Naive B cell (primary cell): Measurements from ENCODE around the gene GPRIN3. TPM values are rescaled to one million over a fixed set of nuclear protein-coding genes. Genes with fewer than 3 reads are reported as not detected.

Experiments used
- ATAC-seq, 2 donors: fragments of 150-1000 bp; cut with Tn5 transposase; 2 replicates each; pipeline ENCODE4 v1.10.0; 2021; ENCODE audit warnings: low read depth in 2 of 2, mild to moderate bottlenecking in 2 of 2, moderate library complexity in 2 of 2
- DNase-seq: peaks from one replicate; pipeline ENCODE4 v3.0.0; 2022
- H3K27ac Mint-ChIP-seq, 6 donors: one replicate each; pipeline ENCODE4 v1.8.0; 2020 to 2022; ENCODE audit warnings: mild to moderate bottlenecking in 6 of 6, mixed read lengths in 6 of 6, moderate library complexity in 5 of 6, inconsistent platforms in 2 of 6
- H3K27me3 Mint-ChIP-seq, 3 donors: one replicate each; pipeline ENCODE4 v1.8.0; 2021 to 2022; ENCODE audit warnings: mixed read lengths in 3 of 3, mild to moderate bottlenecking in 1 of 3
- H3K36me3 Mint-ChIP-seq, 2 donors: one replicate each; pipeline ENCODE4 v1.8.0; 2020 to 2022; ENCODE audit warnings: mixed read lengths in 2 of 2, inconsistent platforms in 1 of 2, mild to moderate bottlenecking in 1 of 2
- H3K4me1 Mint-ChIP-seq, 3 donors: one replicate each; pipeline ENCODE4 v1.8.0; 2020 to 2022; ENCODE audit warnings: mixed read lengths in 3 of 3, inconsistent platforms in 1 of 3, mild to moderate bottlenecking in 1 of 3, moderate library complexity in 1 of 3
- H3K4me3 Mint-ChIP-seq, 8 donors: one replicate each; pipeline ENCODE4 v1.8.0; 2020 to 2022; ENCODE audit warnings: mild to moderate bottlenecking in 8 of 8, mixed read lengths in 8 of 8, moderate library complexity in 8 of 8, inconsistent platforms in 2 of 8
- H3K9me3 Mint-ChIP-seq, 7 donors: one replicate each; pipeline ENCODE4 v1.8.0; 2020 to 2022; ENCODE audit warnings: mixed read lengths in 7 of 7, mild to moderate bottlenecking in 5 of 7, inconsistent platforms in 2 of 7, moderate library complexity in 1 of 7
- polyA plus RNA-seq, 6 donors: library from polyadenylated mRNA; unstranded; fragments of 300-500 nt; fragmentation: Illumina TruSeq; gene quantifications; one replicate each; pipeline ENCODE4 v1.2.3, GENCODE V29; 2021; ENCODE audit warnings: low read depth in 6 of 6

GPRIN3 gene
- polyA plus RNA-seq, 6 donors from 2014 or later, result 0.06 to 0.16 TPM; not detected in 4

DNA sequence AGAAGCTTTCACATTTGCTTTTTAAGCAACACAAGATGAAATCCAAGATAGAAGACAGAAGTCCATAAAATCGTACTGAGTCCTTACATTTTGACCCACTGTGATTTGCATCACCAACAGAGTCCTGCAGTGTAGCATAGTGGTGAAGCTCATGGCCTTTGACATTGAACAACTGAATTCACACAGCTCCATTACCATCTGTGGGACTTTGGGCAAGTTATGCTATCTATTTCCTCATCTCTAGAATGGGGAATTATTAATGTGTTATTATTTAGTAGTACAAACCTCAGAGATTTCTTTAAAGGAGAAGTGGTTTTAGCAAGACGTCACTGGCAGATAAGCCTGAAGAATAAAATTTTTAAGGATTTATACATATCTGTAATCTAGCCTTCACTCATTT lies 10.7 kb downstream of the GPRIN3 start:
- H3K4me3 Mint-ChIP-seq, result no peak overlapping the region
- H3K27me3 Mint-ChIP-seq, result peaks cover 12 to 35% (median 12%) of the 10 kb centered on the region in 3 donors
- ATAC-seq (no peak), DNase-seq (no peak)
- H3K9me3 Mint-ChIP-seq, result peaks cover 0 to 2% (median 1%) of the 10 kb centered on the region in 7 donors
- peak overlapping the region in 1 of 6 donors; percentile 34 for H3K27ac Mint-ChIP-seq
- peaks cover 31 to 48% (median 41%) of the 10 kb centered on the region in 3 donors for H3K4me1 Mint-ChIP-seq
- no peaks in the 10 kb centered on the region for H3K36me3 Mint-ChIP-seq

DNA sequence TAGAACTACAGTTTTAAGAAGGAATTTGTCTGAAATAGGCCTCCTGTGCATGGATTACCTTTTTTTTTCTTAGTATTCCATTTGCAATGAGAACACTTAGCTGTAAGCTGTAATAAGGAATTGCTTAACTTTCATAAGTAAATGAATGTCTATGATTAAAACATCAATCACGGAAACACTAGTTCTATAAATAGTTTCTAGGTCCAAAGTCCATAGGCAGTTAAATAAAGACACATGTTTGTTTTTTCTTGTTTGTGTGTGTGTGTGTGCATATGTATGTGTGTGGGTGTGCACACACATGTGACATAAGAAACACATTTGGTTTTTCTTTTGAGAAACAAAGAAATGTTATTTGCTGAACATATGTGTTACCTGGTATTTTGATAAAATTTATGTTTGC lies 11.2 kb downstream of the GPRIN3 start:
- H3K4me3 Mint-ChIP-seq, result no peak overlapping the region
- H3K27me3 Mint-ChIP-seq, result peaks cover 17 to 35% (median 17%) of the 10 kb centered on the region in 3 donors
- H3K9me3 Mint-ChIP-seq, result peaks cover 0 to 5% (median 5%) of the 10 kb centered on the region in 7 donors
- H3K4me1 Mint-ChIP-seq, result peaks cover 31 to 48% (median 41%) of the 10 kb centered on the region in 3 donors
- H3K27ac Mint-ChIP-seq, result no peak overlapping the region
- ATAC-seq (no peak), DNase-seq (no peak)
- no peaks in the 10 kb centered on the region for H3K36me3 Mint-ChIP-seq

DNA sequence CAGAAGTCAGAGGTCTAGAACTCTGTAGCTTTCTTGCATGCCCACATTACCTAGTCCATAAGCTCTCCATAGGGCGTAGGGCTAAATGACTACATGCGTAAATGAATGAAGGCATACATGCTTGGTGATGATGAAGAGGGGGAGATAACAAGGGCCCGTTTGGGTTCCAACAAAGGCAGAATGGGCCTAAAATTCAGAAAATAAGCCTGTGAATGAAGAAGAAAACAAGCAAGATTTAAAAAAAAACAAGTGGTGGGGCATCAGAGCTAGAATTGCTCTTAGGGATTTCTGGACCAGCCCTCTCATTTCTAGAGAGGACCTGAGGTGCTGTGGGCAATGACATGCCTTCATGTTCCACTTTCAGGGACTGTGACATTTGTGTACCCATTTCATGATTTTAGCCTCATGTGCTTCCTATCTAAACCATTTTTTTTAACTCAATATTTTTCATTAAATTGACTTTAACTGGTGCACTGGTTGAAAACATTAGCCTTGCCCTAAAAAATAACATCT lies 12.1 kb downstream of the GPRIN3 start:
- H3K36me3 Mint-ChIP-seq, result no peaks in the 10 kb centered on the region
- DNase-seq (no peak), ATAC-seq (no peak)
- H3K4me1 Mint-ChIP-seq, result peaks cover 31 to 48% (median 41%) of the 10 kb centered on the region in 3 donors
- H3K4me3 Mint-ChIP-seq, result no peak overlapping the region
- peaks cover 0 to 9% (median 5%) of the 10 kb centered on the region in 7 donors for H3K9me3 Mint-ChIP-seq
- peaks cover 23 to 37% (median 25%) of the 10 kb centered on the region in 3 donors for H3K27me3 Mint-ChIP-seq
- peak overlapping the region in 1 of 6 donors; percentile 16 for H3K27ac Mint-ChIP-seq

DNA sequence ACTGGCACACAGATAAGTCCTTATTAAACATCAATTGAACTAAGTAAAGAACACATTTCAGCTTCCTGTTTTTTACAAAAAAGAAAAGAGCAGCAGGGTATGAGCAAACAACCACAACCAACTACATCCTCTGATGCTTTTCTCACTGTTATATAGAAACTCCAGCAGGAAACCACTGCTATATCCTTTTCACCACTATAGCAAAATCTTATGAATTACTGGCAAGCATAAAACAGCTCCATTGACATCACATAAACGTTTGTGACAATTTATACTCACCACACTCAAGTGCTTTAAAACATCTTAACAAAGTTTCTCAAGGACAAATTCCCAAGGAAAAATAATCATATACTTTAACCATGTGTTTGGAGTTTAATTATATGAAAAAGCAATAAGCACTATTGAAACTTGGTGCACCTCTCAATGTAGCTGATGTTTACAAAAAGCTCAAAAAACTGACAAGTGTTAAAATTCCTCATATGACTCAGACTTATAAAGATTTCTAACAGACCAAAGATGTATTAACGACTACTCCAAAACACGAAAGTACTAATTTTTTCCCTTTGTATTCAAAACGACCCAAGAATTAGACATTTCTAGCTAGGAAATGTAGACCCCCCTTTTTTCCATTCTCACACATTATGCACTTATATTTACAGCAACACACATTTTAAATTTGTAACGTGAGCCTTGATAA lies 12.9 kb downstream of the GPRIN3 start:
- H3K4me1 Mint-ChIP-seq, result peaks cover 31 to 48% (median 41%) of the 10 kb centered on the region in 3 donors
- no peaks in the 10 kb centered on the region for H3K36me3 Mint-ChIP-seq
- peaks cover 0 to 9% (median 5%) of the 10 kb centered on the region in 7 donors for H3K9me3 Mint-ChIP-seq
- peak; percentile 50 for DNase-seq
- no peak overlapping the region for H3K27ac Mint-ChIP-seq
- peaks cover 30 to 37% (median 31%) of the 10 kb centered on the region in 3 donors for H3K27me3 Mint-ChIP-seq
- H3K4me3 Mint-ChIP-seq, result peak overlapping the region in 3 of 8 donors; percentile 2 to 13 (median 12)
- peak; percentile 69 to 71 for ATAC-seq

DNA sequence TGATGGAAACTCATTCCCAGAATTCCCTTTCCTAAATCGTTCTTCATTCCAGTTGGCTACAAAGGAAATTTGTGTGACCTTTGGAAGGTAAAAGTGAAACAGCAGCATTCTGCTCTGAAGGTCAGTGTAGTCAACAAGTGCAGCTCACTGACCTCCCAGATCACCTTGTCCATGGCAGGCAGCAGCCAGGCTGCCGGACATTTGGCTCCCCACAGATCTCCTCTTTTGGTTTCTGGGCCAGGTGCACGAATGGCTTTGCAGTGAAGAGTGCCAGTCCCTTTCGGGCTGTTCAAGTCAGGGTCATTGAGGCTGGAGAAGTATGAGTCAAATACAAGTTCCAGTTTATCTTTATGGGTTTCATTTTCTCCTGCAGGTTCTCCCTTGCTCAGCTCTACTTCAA lies 14.3 kb downstream of the GPRIN3 start:
- DNase-seq (no peak), ATAC-seq (no peak)
- Mint-ChIP-seq H3K27me3 (peaks cover 37 to 41% (median 40%) of the 10 kb centered on the region in 3 donors), H3K9me3 (peaks cover 0 to 9% (median 5%) of the 10 kb centered on the region in 7 donors), H3K4me1 (peaks cover 22 to 37% (median 29%) of the 10 kb centered on the region in 3 donors), H3K27ac (peak overlapping the region in 1 of 6 donors; percentile 64), H3K4me3 (no peak overlapping the region), H3K36me3 (no peaks in the 10 kb centered on the region)

DNA sequence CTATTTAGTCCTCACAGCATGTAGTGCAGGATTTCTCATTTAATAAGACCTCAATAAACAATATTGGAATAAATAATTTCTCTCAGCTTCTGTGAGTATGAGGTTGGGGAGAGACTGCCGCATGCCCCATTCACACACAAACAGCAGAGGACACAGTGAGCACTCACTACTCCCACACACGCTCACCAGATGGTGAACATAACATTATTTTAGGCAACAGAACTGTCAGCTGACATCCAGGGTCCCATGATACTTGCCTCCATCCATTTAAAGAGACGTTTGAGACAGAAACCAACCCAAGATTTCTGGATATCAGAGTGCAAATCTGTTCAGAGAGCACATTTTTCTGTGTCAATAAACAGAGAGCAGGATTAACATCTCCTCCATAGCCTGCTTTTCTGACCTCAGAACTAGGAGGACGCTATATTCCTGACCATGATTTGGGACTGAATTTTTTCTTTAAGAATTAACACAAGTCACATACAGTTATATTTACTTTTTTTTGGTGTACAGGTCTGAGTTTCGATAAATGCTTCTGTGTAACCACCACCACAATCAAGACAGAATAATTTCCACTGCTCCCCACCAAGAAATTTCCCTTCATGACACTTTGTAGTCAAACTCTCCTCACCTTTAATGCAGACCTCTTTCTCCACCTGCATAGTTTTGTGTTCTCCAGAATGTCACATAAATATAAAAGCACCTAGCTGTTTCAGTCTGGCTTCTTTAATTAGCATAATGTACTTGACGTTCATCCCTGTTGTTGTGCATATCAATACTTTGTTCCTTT lies 16.7 kb downstream of the GPRIN3 start:
- H3K4me1 Mint-ChIP-seq, result peaks cover 13 to 20% (median 15%) of the 10 kb centered on the region in 3 donors
- H3K9me3 Mint-ChIP-seq, result peaks cover 0 to 9% (median 5%) of the 10 kb centered on the region in 7 donors
- DNase-seq (no peak), ATAC-seq (no peak)
- no peaks in the 10 kb centered on the region for H3K36me3 Mint-ChIP-seq
- H3K27ac Mint-ChIP-seq, result peak overlapping the region in 1 of 6 donors; percentile 19
- peaks cover 42 to 49% (median 46%) of the 10 kb centered on the region in 3 donors for H3K27me3 Mint-ChIP-seq
- no peak overlapping the region for H3K4me3 Mint-ChIP-seq

DNA sequence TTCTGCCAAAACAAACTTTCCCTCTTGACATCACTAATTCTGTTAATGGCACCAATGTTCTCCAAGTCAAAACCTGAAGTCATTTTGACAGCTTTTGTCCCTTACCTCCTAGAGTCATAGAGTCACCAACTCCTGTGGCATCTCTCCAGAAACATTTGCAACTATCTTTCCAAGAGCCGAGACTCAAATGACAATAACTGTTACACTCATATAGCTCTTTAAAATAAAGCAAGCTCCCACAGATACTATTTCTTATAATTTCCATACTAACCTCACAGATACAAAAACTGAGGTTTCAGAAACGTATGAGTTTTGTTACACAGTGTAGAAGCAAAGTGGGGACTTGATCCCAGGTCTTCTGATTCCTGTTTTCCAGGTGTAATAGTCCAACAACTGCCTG lies 18.3 kb downstream of the GPRIN3 start:
- no peak for DNase-seq
- Mint-ChIP-seq H3K9me3 (peaks cover 0 to 9% (median 5%) of the 10 kb centered on the region in 7 donors), H3K4me1 (peaks cover 10 to 15% (median 11%) of the 10 kb centered on the region in 3 donors), H3K27me3 (peaks cover 36 to 49% (median 42%) of the 10 kb centered on the region in 3 donors), H3K4me3 (no peak overlapping the region), H3K27ac (no peak overlapping the region), H3K36me3 (no peaks in the 10 kb centered on the region)
- ATAC-seq, result no peak

DNA sequence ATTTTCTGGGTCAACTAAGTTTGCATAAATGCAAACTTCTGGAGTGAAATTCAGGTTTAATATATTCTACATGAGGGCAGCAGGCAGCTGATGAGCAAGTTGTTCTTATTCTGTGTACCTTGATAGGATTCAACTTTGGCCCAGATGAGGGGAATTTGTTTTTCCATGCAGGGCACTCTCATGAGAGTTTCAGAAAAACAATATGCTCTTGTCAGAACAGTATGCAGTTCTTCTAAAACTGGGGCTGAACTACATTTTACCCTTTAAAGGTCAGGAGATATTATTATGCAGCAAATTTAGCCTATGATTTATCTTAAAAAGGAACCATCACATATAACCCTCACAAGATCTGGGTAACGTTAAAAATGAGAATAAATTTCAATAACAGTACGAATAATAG lies 19.2 kb downstream of the GPRIN3 start:
- no peak overlapping the region for H3K4me3 Mint-ChIP-seq

DNA sequence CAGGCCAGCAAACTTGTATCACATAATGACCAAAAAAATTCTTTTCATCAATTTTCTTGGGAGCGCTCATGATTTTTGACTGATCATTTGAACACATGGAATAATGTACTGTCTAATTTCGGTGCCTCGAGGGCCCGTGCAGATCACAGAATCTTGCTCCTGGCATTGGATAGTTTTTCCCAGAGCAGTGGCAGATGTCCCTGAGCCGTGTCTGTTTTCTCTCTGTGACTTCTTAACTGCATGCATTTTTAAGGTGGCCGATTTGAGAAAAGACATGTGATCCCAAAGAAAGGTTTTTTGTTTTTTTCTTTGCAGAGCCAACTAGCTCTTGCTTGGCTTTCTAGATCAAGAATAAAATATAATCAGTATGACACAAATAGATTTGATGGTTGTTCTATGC lies 19.7 kb downstream of the GPRIN3 start:
- no peak for DNase-seq
- ATAC-seq, result no peak
- H3K4me3 Mint-ChIP-seq, result no peak overlapping the region
- H3K27me3 Mint-ChIP-seq, result peaks cover 34 to 43% (median 37%) of the 10 kb centered on the region in 3 donors
- H3K27ac Mint-ChIP-seq, result no peak overlapping the region
- H3K36me3 Mint-ChIP-seq, result no peaks in the 10 kb centered on the region
- peaks cover 14 to 17% (median 17%) of the 10 kb centered on the region in 3 donors for H3K4me1 Mint-ChIP-seq
- H3K9me3 Mint-ChIP-seq, result peaks cover 0 to 9% (median 5%) of the 10 kb centered on the region in 7 donors

More for the DNA sequence above, 19.2 kb downstream of the GPRIN3 start:
- ATAC-seq (no peak), DNase-seq (no peak)
- Mint-ChIP-seq H3K4me1 (peaks cover 13 to 16% (median 14%) of the 10 kb centered on the region in 3 donors), H3K27ac (no peak overlapping the region), H3K9me3 (peaks cover 0 to 9% (median 5%) of the 10 kb centered on the region in 7 donors), H3K27me3 (peaks cover 37 to 45% (median 39%) of the 10 kb centered on the region in 3 donors), H3K36me3 (no peaks in the 10 kb centered on the region)

DNA sequence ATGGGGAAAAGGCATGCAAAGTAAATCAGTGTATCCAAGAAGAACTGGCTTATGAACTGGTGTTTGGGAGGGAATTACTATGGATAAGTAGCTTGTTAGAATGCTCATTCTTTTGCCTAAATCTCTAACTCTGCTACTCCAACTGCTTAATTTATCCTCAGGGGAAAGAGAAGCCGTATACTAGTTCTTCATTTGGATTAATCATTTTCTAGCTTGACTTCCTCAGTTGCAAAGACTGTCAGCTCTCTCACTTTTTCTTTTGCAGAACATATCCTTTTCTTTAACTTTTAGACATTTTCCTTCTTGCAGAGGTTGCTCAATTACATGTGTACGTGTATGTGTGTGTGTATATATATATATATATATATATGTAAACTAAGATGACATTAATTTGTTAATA lies 21.9 kb downstream of the GPRIN3 start:
- Mint-ChIP-seq H3K4me1 (peaks cover 14 to 17% (median 17%) of the 10 kb centered on the region in 3 donors), H3K36me3 (no peaks in the 10 kb centered on the region), H3K9me3 (no peaks in the 10 kb centered on the region), H3K4me3 (no peak overlapping the region), H3K27me3 (peaks cover 25 to 27% (median 25%) of the 10 kb centered on the region in 3 donors), H3K27ac (peak overlapping the region in 1 of 6 donors; percentile 26)
- DNase-seq (no peak), ATAC-seq (no peak)

DNA sequence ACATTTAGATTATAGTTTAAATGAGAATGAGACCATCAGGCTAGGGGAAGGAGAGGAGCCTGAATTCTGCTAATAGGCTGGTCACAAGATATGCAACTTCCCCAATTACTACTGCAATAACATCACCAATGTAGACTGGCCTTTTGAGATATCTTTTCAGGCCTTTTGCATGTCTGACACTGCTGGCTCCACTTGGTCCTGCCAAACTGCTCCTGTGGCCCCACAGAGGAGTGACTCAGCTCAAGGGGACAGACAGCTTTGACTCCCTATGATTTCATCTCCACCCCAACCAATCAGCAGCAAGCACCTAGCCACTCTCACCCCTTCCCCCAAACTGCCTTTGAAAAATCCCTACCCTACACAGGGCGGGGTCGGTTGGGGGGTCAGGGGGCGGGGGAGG lies 22.8 kb downstream of the GPRIN3 start:
- no peaks in the 10 kb centered on the region for H3K9me3 Mint-ChIP-seq
- H3K27me3 Mint-ChIP-seq, result peaks cover 18 to 20% (median 19%) of the 10 kb centered on the region in 3 donors
- peak; percentile 53 to 58 for ATAC-seq
- peak overlapping the region in 1 of 6 donors; percentile 60 for H3K27ac Mint-ChIP-seq
- H3K36me3 Mint-ChIP-seq, result no peaks in the 10 kb centered on the region
- no peak overlapping the region for H3K4me3 Mint-ChIP-seq
- H3K4me1 Mint-ChIP-seq, result peaks cover 14 to 17% (median 17%) of the 10 kb centered on the region in 3 donors
- no peak for DNase-seq

DNA sequence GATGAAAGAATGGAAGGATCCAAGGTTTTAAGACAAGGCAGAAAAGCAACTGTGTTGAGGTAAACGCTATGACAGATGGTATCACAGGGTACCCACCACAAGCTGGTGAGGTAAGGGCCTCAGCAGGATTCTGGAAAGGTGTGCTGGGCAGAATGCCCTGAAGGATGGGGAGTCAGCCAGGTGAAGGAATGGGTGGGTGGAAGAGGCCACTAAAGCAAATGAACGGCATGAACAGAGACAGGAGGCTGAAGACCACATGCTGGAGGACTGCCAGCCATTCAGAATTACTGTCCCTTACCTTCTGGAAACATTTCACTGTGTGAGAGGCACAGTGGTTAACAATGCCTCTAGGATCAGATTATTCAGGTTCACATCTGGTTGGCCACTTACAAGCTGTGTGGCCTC lies 23.6 kb downstream of the GPRIN3 start:
- H3K4me1 Mint-ChIP-seq, result peaks cover 14 to 17% (median 17%) of the 10 kb centered on the region in 3 donors
- no peak for ATAC-seq
- H3K27ac Mint-ChIP-seq, result peak overlapping the region in 3 of 6 donors; percentile 21 to 62 (median 57)

More for the DNA sequence above, 23.6 kb downstream of the GPRIN3 start:
- no peak for DNase-seq
- H3K4me3 Mint-ChIP-seq, result peak overlapping the region in 1 of 8 donors; percentile 15
- no peaks in the 10 kb centered on the region for H3K36me3 Mint-ChIP-seq
- no peaks in the 10 kb centered on the region for H3K9me3 Mint-ChIP-seq
- peaks cover 11 to 14% (median 12%) of the 10 kb centered on the region in 3 donors for H3K27me3 Mint-ChIP-seq
